Measurements from ENCODE around the gene GPR39. TPM values are rescaled to one million over a fixed set of nuclear protein-coding genes. Genes with fewer than 3 reads are reported as not detected.

The GPR39 gene
- total and polyA plus RNA-seq, 2 donors (not counting 1 experiment from before 2014, with no cell fraction given): 1.00 to 1.3 TPM

DNA sequence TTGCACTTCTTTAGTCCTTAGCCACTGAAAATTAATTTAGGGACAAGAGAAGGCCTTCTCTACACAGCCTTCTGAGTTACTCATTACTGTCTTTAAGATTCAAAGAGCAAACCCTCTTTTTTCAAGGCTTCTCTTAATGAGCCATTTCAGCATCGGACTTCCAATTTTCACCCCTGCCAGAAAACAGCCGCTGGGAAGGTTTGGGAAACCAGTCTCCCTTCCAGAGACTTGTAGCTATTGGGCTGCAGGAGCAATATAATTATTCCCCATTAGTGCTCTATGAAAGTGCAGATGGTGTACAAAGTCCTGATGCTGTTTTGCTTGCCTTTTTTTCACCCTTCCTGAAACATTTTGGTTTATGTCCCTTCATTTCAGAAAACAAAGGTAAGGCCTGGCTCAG is 79.3 kb downstream of the GPR39 start:
- TF ChIP-seq, protein P1, sequence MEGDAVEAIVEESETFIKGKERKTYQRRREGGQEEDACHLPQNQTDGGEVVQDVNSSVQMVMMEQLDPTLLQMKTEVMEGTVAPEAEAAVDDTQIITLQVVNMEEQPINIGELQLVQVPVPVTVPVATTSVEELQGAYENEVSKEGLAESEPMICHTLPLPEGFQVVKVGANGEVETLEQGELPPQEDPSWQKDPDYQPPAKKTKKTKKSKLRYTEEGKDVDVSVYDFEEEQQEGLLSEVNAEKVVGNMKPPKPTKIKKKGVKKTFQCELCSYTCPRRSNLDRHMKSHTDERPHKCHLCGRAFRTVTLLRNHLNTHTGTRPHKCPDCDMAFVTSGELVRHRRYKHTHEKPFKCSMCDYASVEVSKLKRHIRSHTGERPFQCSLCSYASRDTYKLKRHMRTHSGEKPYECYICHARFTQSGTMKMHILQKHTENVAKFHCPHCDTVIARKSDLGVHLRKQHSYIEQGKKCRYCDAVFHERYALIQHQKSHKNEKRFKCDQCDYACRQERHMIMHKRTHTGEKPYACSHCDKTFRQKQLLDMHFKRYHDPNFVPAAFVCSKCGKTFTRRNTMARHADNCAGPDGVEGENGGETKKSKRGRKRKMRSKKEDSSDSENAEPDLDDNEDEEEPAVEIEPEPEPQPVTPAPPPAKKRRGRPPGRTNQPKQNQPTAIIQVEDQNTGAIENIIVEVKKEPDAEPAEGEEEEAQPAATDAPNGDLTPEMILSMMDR (conservative IDR thresholded peaks at IDR 0.05 in 1 of 2, IDR thresholded peaks at IDR 0.05 in 1 of 2; ENCODE audit: low read depth in 1 of 2, low read length in 2 of 2): no peak
- TF ChIP-seq EZH2 (IDR thresholded peaks at IDR 0.05; ENCODE audit: low read length, missing control alignments): no peak
- H3K79me2 ChIP-seq (ENCODE audit: control insufficient read depth, insufficient read depth, low read length): no peaks in the 10 kb centered on the region
- H3K4me1 ChIP-seq (ENCODE audit: control insufficient read depth, extremely low read depth, insufficient read depth, low read length): no peaks in the 10 kb centered on the region
- H3K27me3 ChIP-seq (ENCODE audit: control insufficient read depth, insufficient read depth, low read length): no peaks in the 10 kb centered on the region
- no peaks in the 10 kb centered on the region for H3K9me3 ChIP-seq (ENCODE audit: control insufficient read depth, insufficient read depth, low read depth, low read length)
- no peak overlapping the region for H2AFZ ChIP-seq (ENCODE audit: low read length)
- H3K4me2 ChIP-seq (ENCODE audit: extremely low read depth, insufficient read depth, low read length): no peak overlapping the region
- H3K4me3 ChIP-seq (replicated peaks in 1 of 4; ENCODE audit: control extremely low read depth in 1 of 4, insufficient read depth in 1 of 4, low read depth in 3 of 4, low read length in 4 of 4): no peak overlapping the region
- H3K9ac ChIP-seq (ENCODE audit: insufficient read depth, low read length): no peak overlapping the region
- no peak overlapping the region for H3K27ac ChIP-seq (ENCODE audit: insufficient read depth, low read length)
- H4K20me1 ChIP-seq (ENCODE audit: control insufficient read depth, extremely low read depth, insufficient read depth, low read length): no peaks in the 10 kb centered on the region
- DNase-seq (ENCODE audit: low read depth in 2 of 2): no peak
- no peaks in the 10 kb centered on the region for H3K36me3 ChIP-seq (ENCODE audit: control insufficient read depth, insufficient read depth, low read length)

DNA sequence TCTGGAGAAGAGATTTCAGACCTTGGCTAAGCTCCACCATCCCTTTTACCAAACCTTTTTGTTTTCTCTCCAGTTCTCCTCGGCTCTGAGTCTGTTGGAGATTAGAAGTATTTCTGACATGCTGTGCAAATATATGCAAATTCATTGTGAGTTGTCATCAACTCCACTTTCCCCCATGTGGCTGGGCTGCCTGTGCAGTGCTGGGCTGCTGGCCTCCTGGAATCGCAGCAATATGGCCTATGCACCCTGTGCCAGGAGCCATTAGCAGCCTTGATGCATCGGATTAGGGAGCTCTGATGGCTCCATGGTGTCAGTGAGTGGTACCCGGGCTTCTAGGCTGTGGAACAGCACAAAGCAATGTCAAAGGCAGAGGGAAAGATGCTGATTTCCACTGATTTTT is 80.0 kb downstream of the GPR39 start:
- no peaks in the 10 kb centered on the region for H4K20me1 ChIP-seq (ENCODE audit: control insufficient read depth, extremely low read depth, insufficient read depth, low read length)
- no peaks in the 10 kb centered on the region for H3K4me1 ChIP-seq (ENCODE audit: control insufficient read depth, extremely low read depth, insufficient read depth, low read length)
- no peaks in the 10 kb centered on the region for H3K36me3 ChIP-seq (ENCODE audit: control insufficient read depth, insufficient read depth, low read length)
- H3K9ac ChIP-seq (ENCODE audit: insufficient read depth, low read length): no peak overlapping the region
- DNase-seq (ENCODE audit: low read depth in 2 of 2): no peak
- H2AFZ ChIP-seq (ENCODE audit: low read length): no peak overlapping the region
- no peak overlapping the region for H3K4me3 ChIP-seq (replicated peaks in 1 of 4; ENCODE audit: control extremely low read depth in 1 of 4, insufficient read depth in 1 of 4, low read depth in 3 of 4, low read length in 4 of 4)
- no peaks in the 10 kb centered on the region for H3K27me3 ChIP-seq (ENCODE audit: control insufficient read depth, insufficient read depth, low read length)
- H3K27ac ChIP-seq (ENCODE audit: insufficient read depth, low read length): no peak overlapping the region
- TF ChIP-seq, protein P1 (conservative IDR thresholded peaks at IDR 0.05 in 1 of 2, IDR thresholded peaks at IDR 0.05 in 1 of 2; ENCODE audit: low read depth in 1 of 2, low read length in 2 of 2): no peak
- TF ChIP-seq EZH2 (IDR thresholded peaks at IDR 0.05; ENCODE audit: low read length, missing control alignments): no peak
- H3K9me3 ChIP-seq (ENCODE audit: control insufficient read depth, insufficient read depth, low read depth, low read length): no peaks in the 10 kb centered on the region
- H3K4me2 ChIP-seq (ENCODE audit: extremely low read depth, insufficient read depth, low read length): no peak overlapping the region
- no peaks in the 10 kb centered on the region for H3K79me2 ChIP-seq (ENCODE audit: control insufficient read depth, insufficient read depth, low read length)

DNA sequence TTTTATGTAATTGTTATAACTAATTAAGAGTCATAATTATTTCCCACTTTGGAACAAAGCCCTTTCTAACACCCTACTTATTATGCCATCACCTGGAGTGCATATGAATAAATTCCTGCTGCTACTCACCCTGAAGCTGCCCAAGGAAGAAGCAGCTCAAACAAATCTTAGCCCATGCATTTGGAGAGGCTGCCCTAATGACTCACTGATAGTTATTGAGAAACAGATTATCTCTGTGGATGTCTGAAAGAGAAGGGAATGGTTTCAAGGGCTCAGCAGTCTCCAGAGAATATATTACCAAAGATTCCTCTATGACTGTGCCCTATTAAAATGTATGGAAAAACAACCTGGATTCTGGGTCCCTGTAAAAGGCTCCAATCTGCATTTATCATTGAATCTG is 81.0 kb downstream of the GPR39 start:
- Histone ChIP-seq H3K27ac (ENCODE audit: insufficient read depth, low read length) (no peak overlapping the region), H3K27me3 (ENCODE audit: control insufficient read depth, insufficient read depth, low read length) (no peaks in the 10 kb centered on the region), H3K4me1 (ENCODE audit: control insufficient read depth, extremely low read depth, insufficient read depth, low read length) (no peaks in the 10 kb centered on the region), H3K4me3 (replicated peaks in 1 of 4; ENCODE audit: control extremely low read depth in 1 of 4, insufficient read depth in 1 of 4, low read depth in 3 of 4, low read length in 4 of 4) (no peak overlapping the region), H3K79me2 (ENCODE audit: control insufficient read depth, insufficient read depth, low read length) (no peaks in the 10 kb centered on the region), H2AFZ (ENCODE audit: low read length) (no peak overlapping the region), H3K9ac (ENCODE audit: insufficient read depth, low read length) (no peak overlapping the region), H3K36me3 (ENCODE audit: control insufficient read depth, insufficient read depth, low read length) (no peaks in the 10 kb centered on the region), H4K20me1 (ENCODE audit: control insufficient read depth, extremely low read depth, insufficient read depth, low read length) (no peaks in the 10 kb centered on the region), H3K4me2 (ENCODE audit: extremely low read depth, insufficient read depth, low read length) (no peak overlapping the region), H3K9me3 (ENCODE audit: control insufficient read depth, insufficient read depth, low read depth, low read length) (no peaks in the 10 kb centered on the region)
- TF ChIP-seq, protein P1 (conservative IDR thresholded peaks at IDR 0.05 in 1 of 2, IDR thresholded peaks at IDR 0.05 in 1 of 2; ENCODE audit: low read depth in 1 of 2, low read length in 2 of 2): no peak
- TF ChIP-seq EZH2 (IDR thresholded peaks at IDR 0.05; ENCODE audit: low read length, missing control alignments): no peak
- DNase-seq (ENCODE audit: low read depth in 2 of 2): peak in 1 of 2 donors; percentile 14
